ENCODE measurements around the gene IFI16.

DNA sequence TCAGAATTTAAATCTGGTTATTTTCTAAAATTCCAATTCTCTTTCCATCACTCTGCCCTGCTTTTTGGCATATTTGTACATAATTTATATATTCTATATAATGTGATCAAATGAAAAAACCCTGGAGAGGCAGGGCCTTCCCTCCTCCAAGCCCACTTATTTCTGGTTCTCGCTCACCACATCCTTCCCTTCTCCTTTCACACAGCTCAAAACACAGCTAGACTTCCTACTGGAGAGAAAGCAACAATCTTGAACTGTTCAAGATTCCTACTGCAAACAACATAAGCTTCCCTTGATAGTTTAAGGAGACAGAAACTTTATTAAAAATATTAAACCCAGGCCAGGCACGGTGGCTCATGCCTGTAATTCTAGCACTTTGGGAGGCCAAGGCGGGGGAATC is 74.4 kb downstream of the IFI16 start:
- TF ChIP-seq, protein P1, sequence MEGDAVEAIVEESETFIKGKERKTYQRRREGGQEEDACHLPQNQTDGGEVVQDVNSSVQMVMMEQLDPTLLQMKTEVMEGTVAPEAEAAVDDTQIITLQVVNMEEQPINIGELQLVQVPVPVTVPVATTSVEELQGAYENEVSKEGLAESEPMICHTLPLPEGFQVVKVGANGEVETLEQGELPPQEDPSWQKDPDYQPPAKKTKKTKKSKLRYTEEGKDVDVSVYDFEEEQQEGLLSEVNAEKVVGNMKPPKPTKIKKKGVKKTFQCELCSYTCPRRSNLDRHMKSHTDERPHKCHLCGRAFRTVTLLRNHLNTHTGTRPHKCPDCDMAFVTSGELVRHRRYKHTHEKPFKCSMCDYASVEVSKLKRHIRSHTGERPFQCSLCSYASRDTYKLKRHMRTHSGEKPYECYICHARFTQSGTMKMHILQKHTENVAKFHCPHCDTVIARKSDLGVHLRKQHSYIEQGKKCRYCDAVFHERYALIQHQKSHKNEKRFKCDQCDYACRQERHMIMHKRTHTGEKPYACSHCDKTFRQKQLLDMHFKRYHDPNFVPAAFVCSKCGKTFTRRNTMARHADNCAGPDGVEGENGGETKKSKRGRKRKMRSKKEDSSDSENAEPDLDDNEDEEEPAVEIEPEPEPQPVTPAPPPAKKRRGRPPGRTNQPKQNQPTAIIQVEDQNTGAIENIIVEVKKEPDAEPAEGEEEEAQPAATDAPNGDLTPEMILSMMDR (conservative IDR thresholded peaks at IDR 0.05), result no peak
- TF ChIP-seq EZH2 (IDR thresholded peaks at IDR 0.05; ENCODE audit: low read depth), result no peak

All from PC-9 (cell line).